Inflammatory macrophage (primary cell): ENCODE measurements around the gene ABLIM2.
A peak's percentile ranks its signal among the peaks of the same experiment; 100 is the strongest.

Experiments
- DNase-seq, 2 donors: peaks; one replicate each; pipeline ENCODE4 v3.0.0-alpha.2; 2020 to 2022
- total RNA-seq, 18 experiments: gene quantifications; one replicate each; lab custom pipeline; 2026; ENCODE audit warnings: mixed read lengths in 6 of 18, inconsistent platforms in 2 of 18; lab: John Stamatoyannopoulos, UW

Gene ABLIM2
- total RNA-seq = 0 to 0.23 (median 0.07) reads per million in 18 experiments

GRCh38 chr4:8158710-8159536 lies at the start of gene ABLIM2:
Gene ABLIM2 (minus strand): TSS chr4:8158813. CDS start chr4:8158689, 124 bp downstream.
- DNase-seq = peak; percentile 99

DNA sequence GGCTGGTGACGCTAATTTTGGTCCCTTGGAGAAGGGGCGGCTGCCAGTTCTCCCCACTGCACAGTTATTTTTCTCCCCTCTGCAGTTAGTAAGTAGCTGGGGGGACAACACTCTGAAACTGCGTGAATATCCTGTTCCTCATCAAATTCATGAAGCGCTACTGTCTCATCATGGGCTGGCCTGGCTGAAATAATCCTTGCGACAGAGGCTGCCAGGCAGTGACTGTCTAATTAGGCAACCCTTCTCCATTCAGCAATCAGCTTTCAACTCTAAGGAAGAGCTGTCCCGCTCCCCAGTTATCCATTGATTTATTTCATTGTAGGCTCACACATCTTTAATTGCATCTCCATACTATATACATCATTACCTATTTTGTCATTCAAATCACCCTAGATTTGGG lies 48.7 kb upstream of the ABLIM2 start:
- DNase-seq = peak; percentile 86 to 89

GRCh38 chr4:8205749-8206611 lies 47.4 kb upstream of the ABLIM2 start:
- peak in 1 of 2 donors; percentile 19 for DNase-seq

DNA sequence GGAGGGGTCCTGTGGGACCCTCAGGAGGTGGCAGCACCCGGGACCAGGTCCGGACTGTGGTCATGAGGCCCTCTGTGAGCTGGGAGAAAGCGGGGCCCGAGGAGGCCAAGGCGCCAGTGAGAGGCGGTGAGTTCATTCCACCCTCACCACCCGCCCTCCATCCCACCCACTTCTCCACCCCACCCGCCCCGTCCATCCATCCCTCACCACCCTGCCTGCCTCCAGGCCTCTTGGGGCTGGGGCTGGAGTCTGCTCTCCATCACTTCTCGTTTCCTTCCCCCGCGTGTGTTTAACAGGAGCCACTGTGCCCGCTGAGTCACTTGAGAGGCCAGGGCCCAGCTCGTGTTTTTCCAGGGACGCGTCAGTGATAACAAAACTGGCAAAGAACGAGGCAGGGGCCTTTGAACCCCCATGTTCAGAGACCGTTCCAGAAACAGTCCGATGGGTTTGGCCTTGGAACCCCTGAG lies 46.7 kb upstream of the ABLIM2 start:
- DNase-seq = peak; percentile 57 to 70

DNA sequence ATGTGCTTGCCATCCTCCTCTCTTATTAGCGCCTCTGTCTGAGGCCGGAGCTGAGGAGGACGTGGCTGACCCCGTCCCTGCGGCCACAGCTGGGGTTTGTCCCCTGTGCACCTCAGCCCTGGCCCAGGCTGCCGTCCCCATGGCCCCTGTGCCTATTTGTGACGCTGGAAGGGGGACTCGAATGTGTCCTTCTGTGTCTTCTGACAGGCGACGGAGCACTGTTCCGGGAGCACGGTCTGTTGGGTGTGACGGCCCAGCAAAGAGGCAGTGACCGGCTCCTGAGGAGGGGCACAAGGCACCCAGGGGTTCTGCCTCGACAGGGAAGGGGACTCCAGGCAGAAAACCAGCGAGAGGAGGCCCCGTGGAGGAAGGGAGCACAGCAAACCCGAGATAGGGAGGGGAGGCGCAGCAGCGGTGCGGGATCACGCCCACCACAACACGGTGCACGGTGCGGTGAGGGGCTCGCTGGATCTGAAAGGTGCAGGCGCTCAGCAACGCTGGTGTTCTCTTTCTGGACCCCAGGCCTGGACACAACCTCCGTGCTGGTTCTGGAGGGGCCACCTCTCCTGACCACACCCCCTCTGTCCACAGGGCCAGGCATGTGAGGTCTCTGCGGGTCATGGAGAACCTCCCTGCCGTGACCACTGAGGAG lies 46.1 kb upstream of the ABLIM2 start:
- no peak for DNase-seq

DNA sequence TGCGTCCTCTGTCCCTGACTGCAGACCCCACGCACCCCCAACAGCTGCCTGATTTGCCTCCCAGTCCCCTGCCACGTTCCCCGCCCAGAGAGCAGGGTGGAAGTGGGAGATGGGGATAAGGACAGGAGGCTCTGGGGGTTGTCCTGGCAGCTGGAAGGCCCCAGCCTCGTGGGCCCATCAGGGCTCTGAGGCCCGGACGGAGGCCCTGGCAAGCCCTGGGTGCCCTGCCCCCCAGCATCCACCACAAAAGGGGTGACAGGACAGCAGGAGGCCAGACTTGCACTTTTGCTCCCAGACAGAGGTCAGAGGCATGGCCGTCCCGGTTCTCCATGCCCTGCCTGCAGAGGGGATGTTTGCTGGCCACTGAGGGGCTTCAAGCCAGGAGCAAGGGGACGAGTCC lies 45.2 kb upstream of the ABLIM2 start:
- DNase-seq = no peak

DNA sequence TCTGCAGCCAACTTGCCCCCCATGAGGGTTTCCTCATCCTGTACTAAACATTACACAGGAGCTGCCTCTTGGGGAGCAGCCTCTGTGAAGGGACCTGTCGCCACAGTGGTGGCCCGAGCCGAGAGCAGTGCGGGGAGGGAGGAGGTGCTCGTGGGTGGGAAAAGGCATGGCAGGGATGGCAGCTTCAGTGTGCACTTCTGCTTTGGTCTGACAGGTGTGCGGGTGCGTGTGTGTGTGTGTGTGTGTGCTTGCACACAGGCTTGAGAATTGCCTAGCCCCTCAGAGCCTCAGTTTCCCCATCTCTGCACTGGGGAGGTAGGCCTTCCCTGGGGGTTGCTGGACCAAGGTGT lies 44.4 kb upstream of the ABLIM2 start:
- DNase-seq = peak in 1 of 2 donors; percentile 27

- peak; percentile 39 to 55 for DNase-seq
Measured at GRCh38 chr4:8202108-8203051, 43.8 kb upstream of the ABLIM2 start.

DNA sequence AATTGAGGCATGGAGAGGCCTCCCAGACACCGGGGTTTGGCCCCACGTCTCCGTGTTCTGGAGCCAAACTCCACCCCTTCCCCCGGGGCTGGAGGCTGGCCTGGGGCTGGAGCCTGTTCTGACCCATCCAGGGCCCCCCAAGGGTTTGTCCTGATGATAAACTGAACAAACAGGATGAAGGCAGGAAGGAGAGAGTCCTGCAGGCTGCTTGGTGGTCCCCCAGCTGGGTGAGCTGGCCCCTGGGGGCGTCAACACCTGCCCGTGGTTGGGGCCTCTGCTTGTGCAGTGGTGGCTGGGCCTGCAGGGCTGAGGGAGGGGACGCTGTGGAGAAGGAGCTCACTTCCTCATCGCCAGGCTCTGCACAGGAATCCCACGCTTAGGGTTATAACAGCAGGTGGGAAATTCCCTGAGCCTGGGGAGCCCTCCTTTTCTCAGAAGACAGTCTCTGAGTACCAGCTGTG lies 42.7 kb upstream of the ABLIM2 start:
- peak; percentile 25 to 62 for DNase-seq

DNA sequence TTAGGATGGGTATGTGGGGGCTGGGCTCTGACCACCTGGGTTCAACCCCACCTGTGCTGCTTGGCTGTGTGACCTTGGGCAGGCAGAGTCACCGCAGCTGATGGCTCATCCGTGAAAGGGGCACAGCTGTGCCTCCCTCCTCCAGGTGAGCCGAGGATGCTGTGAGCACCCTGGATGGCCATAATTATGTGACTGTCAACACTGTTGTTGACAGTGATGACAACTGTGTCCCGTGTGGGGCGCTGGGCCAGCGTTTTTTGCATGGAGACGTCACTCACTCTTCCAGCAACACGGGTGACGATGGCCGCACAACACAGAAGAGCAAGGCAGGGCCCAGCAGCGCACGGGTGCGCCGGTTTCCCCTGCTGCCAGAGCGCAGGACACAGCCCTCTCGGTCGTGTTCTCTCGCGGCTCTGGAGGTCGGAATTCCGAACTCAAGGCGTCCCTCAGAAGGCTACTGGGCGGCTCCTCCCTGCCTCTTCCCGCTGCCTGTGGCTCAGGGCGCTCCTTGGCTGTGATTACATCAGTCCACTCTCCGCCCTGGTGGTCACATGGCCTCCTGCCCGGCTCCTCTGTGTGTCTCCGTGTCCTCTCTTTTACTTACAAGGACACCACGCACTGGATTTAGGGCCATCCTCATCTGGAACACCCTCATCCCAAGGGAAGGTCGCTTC lies 41.8 kb upstream of the ABLIM2 start:
- peak; percentile 79 to 86 for DNase-seq

DNA sequence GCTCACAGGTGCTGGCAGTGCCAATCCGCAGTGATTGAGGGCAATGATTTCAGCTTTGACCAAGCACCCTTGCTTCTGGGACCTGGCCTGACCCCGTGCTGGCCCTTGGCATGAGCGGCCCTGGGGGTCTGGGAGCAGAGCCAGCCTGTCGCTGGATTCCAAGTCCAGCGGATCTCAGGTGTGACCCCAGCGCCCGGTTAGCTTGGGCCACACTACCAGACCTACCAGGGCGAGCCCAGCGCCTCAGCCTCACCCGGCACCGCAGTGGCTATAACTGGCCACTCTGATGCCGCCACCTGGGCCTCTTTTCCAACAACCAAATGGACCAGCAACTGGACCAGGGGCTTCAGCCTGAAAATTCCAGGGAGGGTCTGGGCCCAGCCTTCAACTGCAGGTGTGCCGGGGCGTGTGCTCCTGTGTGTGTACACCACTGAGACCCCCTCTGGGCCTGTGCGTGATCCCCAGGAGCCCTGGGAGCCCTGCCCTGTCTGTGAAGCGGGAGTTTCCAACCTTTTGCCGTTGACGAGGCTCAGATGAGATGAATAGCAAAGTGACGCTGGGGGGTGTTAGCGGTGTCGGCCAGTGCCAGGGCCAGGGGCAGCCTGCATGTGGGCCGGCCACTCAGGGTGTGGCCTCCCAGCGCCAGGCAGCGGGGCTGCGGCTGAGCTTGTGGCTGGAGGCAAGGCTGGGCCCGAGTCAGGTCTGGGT lies 41.1 kb upstream of the ABLIM2 start:
- DNase-seq = peak; percentile 25 to 45

GRCh38 chr4:8198906-8199593 lies 40.4 kb upstream of the ABLIM2 start, which contains the start of gene SH3TC1:
Gene SH3TC1 (plus strand): TSS chr4:8199290. CDS start chr4:8205195, 5,905 bp downstream.
- peak; percentile 95 to 97 for DNase-seq

- DNase-seq = peak; percentile 60 to 67
Measured at GRCh38 chr4:8198206-8198905, 39.7 kb upstream of the ABLIM2 start.

GRCh38 chr4:8197521-8197920 lies 38.9 kb upstream of the ABLIM2 start:
- DNase-seq = no peak

GRCh38 chr4:8195841-8196458 lies 37.3 kb upstream of the ABLIM2 start:
- peak in 1 of 2 donors; percentile 38 for DNase-seq

- DNase-seq = no peak
Measured at GRCh38 chr4:8195431-8195830, 36.8 kb upstream of the ABLIM2 start.

DNA sequence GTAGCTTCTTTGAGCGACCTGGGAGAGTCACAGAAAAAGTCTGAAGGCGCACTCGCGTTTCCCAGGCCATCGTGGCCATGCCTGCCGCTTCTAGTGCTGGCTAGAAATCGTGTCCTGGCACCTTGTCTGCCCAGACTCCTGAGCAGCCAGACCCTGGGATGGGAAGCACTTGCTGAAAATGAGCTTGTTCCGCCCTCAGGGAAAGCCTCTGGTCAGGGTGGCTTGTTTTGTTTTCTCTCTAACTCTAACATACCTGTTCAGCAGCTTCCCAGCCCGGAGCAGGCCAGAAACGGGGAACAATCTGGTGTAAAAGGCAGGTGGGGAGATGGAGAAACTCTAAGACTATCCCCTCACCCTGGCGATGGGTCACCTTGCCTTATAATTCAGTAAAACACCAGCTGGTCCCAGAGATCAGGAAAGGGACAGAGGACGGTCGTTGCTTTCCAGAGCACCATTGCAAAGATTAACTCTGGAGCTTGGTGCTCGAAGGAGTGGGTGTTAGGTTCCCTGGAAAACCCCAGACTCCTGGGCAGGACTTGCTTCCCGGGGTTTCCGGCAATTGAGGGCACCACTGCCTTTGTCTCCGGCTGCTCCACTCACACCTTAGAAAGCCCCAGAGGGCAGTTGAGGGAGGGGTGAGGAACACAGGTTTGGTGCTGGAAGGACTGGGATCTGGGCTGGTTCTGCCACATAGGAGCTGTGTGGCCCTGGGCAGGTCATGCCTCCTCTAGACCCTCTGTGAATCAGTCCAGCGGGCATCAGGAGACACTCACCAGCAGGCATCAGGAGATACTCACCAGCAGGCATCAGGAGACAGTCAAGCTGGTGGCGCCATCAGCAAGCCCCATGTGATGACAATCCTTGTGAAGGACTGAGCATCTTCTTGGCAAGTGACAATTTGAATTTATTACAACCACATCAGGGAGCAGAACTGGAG lies 36.0 kb upstream of the ABLIM2 start:
- DNase-seq = no peak
